Measurements from ENCODE around the gene DHDDS. TPM values are rescaled to one million over a fixed set of nuclear protein-coding genes. Genes with fewer than 3 reads are reported as not detected.

Gene DHDDS
- total and polyA plus RNA-seq, 2 of the 13 experiments (the other 11 are each of a cell fraction or from before 2014, with no cell fraction given): 18.9 to 28.3 TPM

GRCh38 chr1:26459148-26459547, 27.0 kb downstream of the DHDDS start:
- TF ChIP-seq FOXJ3 (CRISPR knock-in tag; IDR thresholded peaks at IDR 0.05; ENCODE audit: borderline replicate concordance) (no peak), SIX4 (CRISPR knock-in tag; IDR thresholded peaks at IDR 0.05) (no peak), ATAD3A (CRISPR knock-in tag; IDR thresholded peaks at IDR 0.05) (no peak), SPEN (CRISPR knock-in tag; IDR thresholded peaks at IDR 0.05; ENCODE audit: low read depth) (no peak), DPF2 (CRISPR knock-in tag; IDR thresholded peaks at IDR 0.05; ENCODE audit: borderline replicate concordance, low read depth) (no peak), ZIK1 (CRISPR knock-in tag; IDR thresholded peaks at IDR 0.05; ENCODE audit: borderline replicate concordance, low read depth) (no peak)
- no peaks in the 10 kb centered on the region for H3K27me3 ChIP-seq (ENCODE audit: control insufficient read depth in 1 of 2, insufficient read depth in 2 of 2, low read length in 2 of 2)
- BruUV-seq (replicated peaks): no TSS peak
- POLR2A ChIA-PET: no interaction called here
- no peak overlapping the region for H2AFZ ChIP-seq (ENCODE audit: low read length)
- no peaks in the 10 kb centered on the region for H3K9me3 ChIP-seq (ENCODE audit: low read length)
- no peak overlapping the region for H3K27ac ChIP-seq (ENCODE audit: extremely low read length, insufficient read depth, low read length)
- no peaks in the 10 kb centered on the region for H3K4me1 ChIP-seq (ENCODE audit: insufficient read depth, low read length)
- H3K4me2 ChIP-seq (ENCODE audit: low read depth, low read length): no peak overlapping the region
- H3K79me2 ChIP-seq (ENCODE audit: insufficient read depth, low read length): no peaks in the 10 kb centered on the region
- CTCF ChIA-PET (ENCODE audit: low intra/inter-chr PET ratio, low total read pairs): no interaction called here
- in situ Hi-C loops (cut with HindIII; ENCODE audit: extremely low pct_ligation_motif_present, low pct_unique_long_range_greater_than_20kb): no loop called here
- 88% methylated on average over 1 of the region's 1 CpG for WGBS (ENCODE audit: low lambda C conversion rate)
- no peak overlapping the region for H3K4me3 ChIP-seq (replicated peaks in 1 of 3; ENCODE audit: insufficient read depth in 1 of 3, low read depth in 2 of 3, low read length in 3 of 3)
- DNase-seq (ENCODE audit: low spot score) (no peak), ATAC-seq (no peak), FAIRE-seq (no peak)
- H4K20me1 ChIP-seq (ENCODE audit: insufficient read depth, low read length): no peaks in the 10 kb centered on the region
- intact Hi-C loops (cut with micrococcal nuclease; ENCODE audit: unreplicated experiment): no loop called here
- H3K9ac ChIP-seq (ENCODE audit: insufficient read depth, low read depth, low read length): no peak overlapping the region
- H3K36me3 ChIP-seq (replicated peaks in 1 of 2; ENCODE audit: control insufficient read depth in 1 of 2, insufficient read depth in 2 of 2, low read length in 2 of 2): peaks cover 10 to 41% of the 10 kb centered on the region in 2 experiments; a peak in 4 of 5 replicates

GRCh38 chr1:26459573-26460031, 27.5 kb downstream of the DHDDS start:
- 93% methylated on average over 3 of the region's 3 CpGs for WGBS (ENCODE audit: low lambda C conversion rate)

More at GRCh38 chr1:26459573-26460031, 27.5 kb downstream of the DHDDS start:
- in situ Hi-C loops (cut with HindIII; ENCODE audit: extremely low pct_ligation_motif_present, low pct_unique_long_range_greater_than_20kb): no loop called here
- ChIA-PET POLR2A (no interaction called here), CTCF (ENCODE audit: low intra/inter-chr PET ratio, low total read pairs) (no interaction called here)
- Histone ChIP-seq H3K4me3 (replicated peaks in 1 of 3; ENCODE audit: insufficient read depth in 1 of 3, low read depth in 2 of 3, low read length in 3 of 3) (no peak overlapping the region), H4K20me1 (ENCODE audit: insufficient read depth, low read length) (no peaks in the 10 kb centered on the region), H3K27ac (ENCODE audit: extremely low read length, insufficient read depth, low read length) (no peak overlapping the region), H3K9me3 (ENCODE audit: low read length) (no peaks in the 10 kb centered on the region), H3K4me1 (ENCODE audit: insufficient read depth, low read length) (no peaks in the 10 kb centered on the region), H2AFZ (ENCODE audit: low read length) (no peak overlapping the region), H3K9ac (ENCODE audit: insufficient read depth, low read depth, low read length) (no peak overlapping the region), H3K79me2 (ENCODE audit: insufficient read depth, low read length) (no peaks in the 10 kb centered on the region), H3K4me2 (ENCODE audit: low read depth, low read length) (no peak overlapping the region), H3K27me3 (ENCODE audit: control insufficient read depth in 1 of 2, insufficient read depth in 2 of 2, low read length in 2 of 2) (no peaks in the 10 kb centered on the region), H3K36me3 (replicated peaks in 1 of 2; ENCODE audit: control insufficient read depth in 1 of 2, insufficient read depth in 2 of 2, low read length in 2 of 2) (peaks cover 12 to 46% of the 10 kb centered on the region in 2 experiments)
- ATAC-seq: no peak
- intact Hi-C loops (cut with micrococcal nuclease; ENCODE audit: unreplicated experiment): no loop called here
- FAIRE-seq: no peak
- no peak for TF ChIP-seq SRSF1 (optimal IDR thresholded peaks at IDR 0.05; ENCODE audit: low read depth, low read length)
- no peak for TF ChIP-seq TRIM22 (IDR thresholded peaks at IDR 0.05)
- TF ChIP-seq IRX3 (CRISPR knock-in tag; IDR thresholded peaks at IDR 0.05; ENCODE audit: borderline replicate concordance, low read depth): no peak
- no peak for DNase-seq (ENCODE audit: low spot score)
- BruUV-seq (replicated peaks): no TSS peak
